SK-N-SH (cell line): ENCODE results near the gene GARIN1A.

Source experiments
- CHD2 ChIP-seq: fragments of 150-350 bp; IDR thresholded peaks from 2 replicates; pipeline ENCODE4 v1.6.1; 2018; ENCODE audit warnings: low read length; ENCODE audit not compliant: partially characterized antibody
- CTCF ChIP-seq: fragments of 200-600 bp; sonication (generic); IDR thresholded peaks from 2 replicates; pipeline ENCODE4 v1.6.1; 2017; ENCODE audit warnings: antibody characterized with exemption, mild to moderate bottlenecking, moderate library complexity
- EP300 ChIP-seq, 2 experiments: IDR thresholded peaks; 2 replicates each; pipeline versions ENCODE4 v1.4.0 to v1.6.1; 2012; ENCODE audit warnings: borderline replicate concordance in 1 of 2, low read depth in 1 of 2, low read length in 1 of 2
- EZH2phosphoT487 ChIP-seq: fragments of 200-600 bp; sonication (generic); IDR thresholded peaks from 2 replicates; pipeline ENCODE4 v1.6.1; 2017; ENCODE audit warnings: low read depth, mixed run types, mild to moderate bottlenecking, antibody characterized with exemption, moderate library complexity, borderline replicate concordance
- IRF3 ChIP-seq: fragments of 150-350 bp; IDR thresholded peaks from 2 replicates; pipeline ENCODE4 v1.6.1; 2016; ENCODE audit warnings: mild to moderate bottlenecking, low read depth, low read length
- JUND ChIP-seq: IDR thresholded peaks from 2 replicates; pipeline ENCODE4 v1.4.0; 2012
- MAX ChIP-seq: IDR thresholded peaks from 2 replicates; pipeline ENCODE4 v1.4.0; 2012; ENCODE audit warnings: low read depth
- NFIC ChIP-seq: IDR thresholded peaks from 2 replicates; pipeline ENCODE4 v1.4.0; 2012; ENCODE audit warnings: borderline replicate concordance
- POLR2AphosphoS5 ChIP-seq: IDR thresholded peaks from 2 replicates; pipeline ENCODE4 v1.6.1; 2012; ENCODE audit warnings: low read depth, low read length
- RAD21 ChIP-seq: IDR thresholded peaks from 2 replicates; pipeline ENCODE4 v1.6.1; 2012; ENCODE audit warnings: mild to moderate bottlenecking, low read length
- REST ChIP-seq: IDR thresholded peaks from 2 replicates; pipeline ENCODE4 v1.6.1; 2012; ENCODE audit warnings: mild to moderate bottlenecking, low read depth, low read length, moderate library complexity
- USF1 ChIP-seq: IDR thresholded peaks from 2 replicates; pipeline ENCODE4 v1.4.0; 2012; ENCODE audit warnings: low read depth, borderline replicate concordance
- USF2 ChIP-seq: fragments of 150-350 bp; IDR thresholded peaks from 2 replicates; pipeline ENCODE4 v1.6.1; 2017; ENCODE audit warnings: antibody characterized with exemption, low read length, low read depth, borderline replicate concordance
- ZBTB33 ChIP-seq: IDR thresholded peaks from 2 replicates; pipeline ENCODE4 v1.4.0; 2012; ENCODE audit warnings: low read depth, borderline replicate concordance

- no peak for TF ChIP-seq NFIC
- TF ChIP-seq CTCF = no peak
- TF ChIP-seq REST = no peak
- TF ChIP-seq EP300 (IDR thresholded peaks at IDR 0.05; ENCODE audit: borderline replicate concordance in 1 of 2, low read depth in 1 of 2, low read length in 1 of 2) = no peak
- TF ChIP-seq USF2 = no peak
- TF ChIP-seq JUND = no peak
- no peak for TF ChIP-seq MAX
- TF ChIP-seq IRF3 = no peak
- no peak for TF ChIP-seq EZH2phosphoT487
- no peak for TF ChIP-seq CHD2
- TF ChIP-seq RAD21 = no peak
- TF ChIP-seq ZBTB33 = no peak
- TF ChIP-seq USF1 = no peak
- TF ChIP-seq POLR2AphosphoS5 = no peak
These were observed 7.8 kb downstream of the GARIN1A start for GRCh38 chr7:128679920-128680319.
